Karpas-422 (cell line): ENCODE results near the gene RNF112. TPM values are rescaled to one million over a fixed set of nuclear protein-coding genes. Genes with fewer than 3 reads are reported as not detected.

ENCODE experiments used
- DNase-seq: peaks from one replicate; pipeline ENCODE4 v3.0.0-alpha.2; 2015
- H2AFZ ChIP-seq: fragments of 200-600 bp; sonication (generic); 2 replicates; pipeline ENCODE4 v1.6.1; 2014; ENCODE audit warnings: antibody characterized with exemption, low read length, mixed read lengths
- H3K27ac ChIP-seq: fragments of 200-600 bp; sonication (generic); 2 replicates; pipeline ENCODE4 v1.5.1; 2014; ENCODE audit warnings: mild to moderate bottlenecking, low read length, moderate library complexity
- H3K27me3 ChIP-seq: fragments of 200-600 bp; sonication (generic); 2 replicates; pipeline ENCODE4 v1.6.1; 2014; ENCODE audit warnings: low read length, mixed read lengths
- H3K36me3 ChIP-seq: fragments of 200-600 bp; sonication (generic); 2 replicates; pipeline ENCODE4 v1.6.1; 2014; ENCODE audit warnings: low read length, mixed read lengths; ENCODE audit not compliant: insufficient read depth
- H3K4me1 ChIP-seq: fragments of 200-600 bp; sonication (generic); 2 replicates; pipeline ENCODE4 v1.6.1; 2014; ENCODE audit warnings: mild to moderate bottlenecking, low read length, mixed read lengths
- H3K4me2 ChIP-seq: fragments of 200-600 bp; sonication (generic); 2 replicates; pipeline ENCODE4 v1.6.1; 2014; ENCODE audit warnings: low read length, low read depth, mild to moderate bottlenecking; ENCODE audit not compliant: poor library complexity, severe bottlenecking
- H3K4me3 ChIP-seq: fragments of 200-600 bp; sonication (generic); 2 replicates; pipeline ENCODE4 v1.5.1; 2014; ENCODE audit warnings: mild to moderate bottlenecking, antibody characterized with exemption, low read length, mixed read lengths
- H3K79me2 ChIP-seq: fragments of 200-600 bp; sonication (generic); 2 replicates; pipeline ENCODE4 v1.6.1; 2014; ENCODE audit warnings: mild to moderate bottlenecking, low read length, mixed read lengths
- H3K9ac ChIP-seq: fragments of 200-600 bp; sonication (generic); 2 replicates; pipeline ENCODE4 v1.6.0; 2014; ENCODE audit warnings: low read length
- H3K9me2 ChIP-seq: fragments of 200-600 bp; sonication (generic), shearing (Covaris generic); replicated peaks from 2 replicates; pipeline ENCODE4 v1.6.0; 2014; ENCODE audit warnings: mild to moderate bottlenecking, low read length, moderate library complexity; ENCODE audit not compliant: insufficient read depth
- H3K9me3 ChIP-seq: fragments of 300-700, 200-600 bp; sonication (generic); 2 replicates; pipeline ENCODE4 v1.6.1; 2014; ENCODE audit warnings: low read length, mixed read lengths
- H4K20me1 ChIP-seq: fragments of 200-600 bp; sonication (generic); 2 replicates; pipeline ENCODE4 v1.6.1; 2014; ENCODE audit warnings: mild to moderate bottlenecking, antibody characterized with exemption, low read length, low read depth; ENCODE audit not compliant: insufficient read depth
- total RNA-seq: library from RNA; depleted of rRNA; stranded (reverse); fragments of >200 nt; shearing (Covaris generic); gene quantifications from 2 replicates; pipeline ENCODE4 v1.2.3, GENCODE V29; 2014; ENCODE audit warnings: low replicate concordance; rRNA removed

RNF112 gene, protein sequence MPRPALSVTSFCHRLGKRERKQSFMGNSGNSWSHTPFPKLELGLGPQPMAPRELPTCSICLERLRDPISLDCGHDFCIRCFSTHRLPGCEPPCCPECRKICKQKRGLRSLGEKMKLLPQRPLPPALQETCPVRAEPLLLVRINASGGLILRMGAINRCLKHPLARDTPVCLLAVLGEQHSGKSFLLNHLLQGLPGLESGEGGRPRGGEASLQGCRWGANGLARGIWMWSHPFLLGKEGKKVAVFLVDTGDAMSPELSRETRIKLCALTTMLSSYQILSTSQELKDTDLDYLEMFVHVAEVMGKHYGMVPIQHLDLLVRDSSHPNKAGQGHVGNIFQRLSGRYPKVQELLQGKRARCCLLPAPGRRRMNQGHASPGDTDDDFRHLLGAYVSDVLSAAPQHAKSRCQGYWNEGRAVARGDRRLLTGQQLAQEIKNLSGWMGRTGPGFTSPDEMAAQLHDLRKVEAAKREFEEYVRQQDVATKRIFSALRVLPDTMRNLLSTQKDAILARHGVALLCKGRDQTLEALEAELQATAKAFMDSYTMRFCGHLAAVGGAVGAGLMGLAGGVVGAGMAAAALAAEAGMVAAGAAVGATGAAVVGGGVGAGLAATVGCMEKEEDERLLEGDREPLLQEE
- total RNA-seq = 0.07 TPM in 1 of 2 replicates, not detected in the other

DNA sequence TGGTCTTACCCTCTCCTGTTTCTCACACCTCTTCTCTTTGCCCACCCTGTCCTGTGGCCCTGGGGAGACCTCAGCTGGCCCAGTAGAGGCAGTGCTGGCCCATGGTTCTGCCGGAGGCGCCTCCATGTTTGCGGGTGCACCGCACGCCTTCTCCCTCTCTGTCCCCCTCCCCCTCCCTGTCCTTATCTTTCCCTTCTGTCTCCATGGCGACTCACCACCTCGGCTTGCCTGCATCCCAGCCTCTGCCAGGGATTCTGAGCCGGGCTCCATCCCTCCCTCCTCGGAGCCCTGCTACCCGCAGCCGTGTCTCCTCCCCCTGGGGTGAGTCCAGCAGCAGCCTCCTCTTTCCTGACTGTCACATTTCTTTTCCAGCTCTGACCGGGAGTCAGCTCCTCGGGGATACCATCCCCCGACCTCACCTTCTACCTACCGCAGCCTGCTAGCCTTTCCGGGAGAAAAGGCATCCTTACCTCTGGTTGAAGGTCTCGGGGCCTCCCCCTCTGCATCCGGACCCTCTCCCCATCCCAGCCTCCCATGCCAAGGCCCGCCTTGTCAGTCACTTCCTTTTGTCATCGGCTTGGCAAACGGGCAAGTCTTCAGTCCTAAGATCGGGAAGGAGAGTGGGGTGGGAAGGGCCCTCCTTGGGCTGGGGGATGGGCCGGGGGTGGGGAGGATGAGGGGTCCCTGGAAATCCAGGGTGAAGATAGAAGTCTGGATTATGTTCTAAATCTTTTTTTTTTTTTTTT is at the start of gene RNF112:
Gene RNF112 (plus strand): TSS at position 358 of the 746 bp plus-strand sequence. CDS start 177 bp downstream, at position 535.
- no peak within 1 kb of the TSS for H3K4me2 ChIP-seq
- H3K36me3 ChIP-seq = no peaks in the 10 kb centered on the region

DNA sequence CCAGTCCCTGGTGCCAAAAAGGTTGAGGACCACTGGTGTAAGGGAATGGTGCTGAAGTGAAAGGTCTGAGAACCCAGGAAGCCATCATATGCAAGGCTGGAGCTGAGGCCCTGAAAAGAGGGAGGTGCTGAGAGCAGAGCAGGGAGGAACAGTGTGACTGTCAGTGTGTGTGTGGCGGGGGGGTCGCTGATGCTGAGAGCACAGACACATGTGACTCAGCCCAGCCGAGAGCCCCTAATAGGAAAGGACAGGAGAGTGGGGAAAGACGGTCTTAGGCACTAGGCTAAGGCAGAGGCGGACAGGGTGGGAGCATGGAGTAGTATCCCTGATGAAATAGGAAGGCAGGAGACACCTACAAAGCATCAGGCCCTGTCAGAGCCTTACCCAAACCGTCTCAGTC is 49.7 kb upstream of the RNF112 start:
- Histone ChIP-seq H3K4me3 (no peak overlapping the region), H3K4me2 (no peak overlapping the region), H3K9ac (no peak overlapping the region), H3K79me2 (no peaks in the 10 kb centered on the region), H3K36me3 (no peaks in the 10 kb centered on the region), H2AFZ (no peak overlapping the region), H4K20me1 (no peaks in the 10 kb centered on the region), H3K27me3 (no peaks in the 10 kb centered on the region), H3K9me3 (no peaks in the 10 kb centered on the region), H3K27ac (no peak overlapping the region), H3K4me1 (peaks cover 23% of the 10 kb centered on the region), H3K9me2 (no peaks in the 10 kb centered on the region)
- DNase-seq = no peak

More for the DNA sequence above, at the start of gene RNF112:
- H3K9ac ChIP-seq = no peak within 1 kb of the TSS
- H3K79me2 ChIP-seq = no peaks in the 10 kb centered on the region
- H3K27ac ChIP-seq = no peak within 1 kb of the TSS
- H3K9me2 ChIP-seq = no peaks in the 10 kb centered on the region
- H3K9me3 ChIP-seq = no peaks in the 10 kb centered on the region
- no peak within 1 kb of the TSS for H2AFZ ChIP-seq
- no peak within 1 kb of the TSS for H3K4me3 ChIP-seq
- no peaks in the 10 kb centered on the region for H3K27me3 ChIP-seq
- no peaks in the 10 kb centered on the region for H4K20me1 ChIP-seq
- DNase-seq = no peak
- no peaks in the 10 kb centered on the region for H3K4me1 ChIP-seq

DNA sequence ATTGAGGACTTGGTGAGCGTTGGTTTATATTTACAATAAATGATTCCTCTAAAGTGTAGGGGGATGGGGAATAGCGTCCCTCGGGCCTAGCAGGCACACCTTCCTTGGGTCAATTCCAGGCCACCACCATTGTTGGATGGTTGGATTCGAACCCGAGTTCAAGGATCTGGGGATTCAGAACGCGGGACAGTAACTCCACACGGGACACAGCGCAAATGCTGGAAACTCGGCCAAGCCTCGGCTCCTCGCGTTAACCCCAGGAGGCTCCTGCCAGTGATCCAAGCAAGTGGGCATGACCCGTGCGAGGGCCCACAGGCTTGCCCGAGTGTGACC is 49.1 kb upstream of the RNF112 start:
- Histone ChIP-seq H4K20me1 (no peaks in the 10 kb centered on the region), H3K9me3 (no peaks in the 10 kb centered on the region), H3K27ac (no peak overlapping the region), H3K9me2 (no peaks in the 10 kb centered on the region), H3K9ac (peak overlapping the region; percentile 75), H3K36me3 (no peaks in the 10 kb centered on the region), H3K79me2 (no peaks in the 10 kb centered on the region), H3K27me3 (no peaks in the 10 kb centered on the region), H2AFZ (peak overlapping the region; percentile 98), H3K4me2 (peak overlapping the region; percentile 88), H3K4me1 (peaks cover 21% of the 10 kb centered on the region), H3K4me3 (peak overlapping the region; percentile 82)
- DNase-seq = no peak

DNA sequence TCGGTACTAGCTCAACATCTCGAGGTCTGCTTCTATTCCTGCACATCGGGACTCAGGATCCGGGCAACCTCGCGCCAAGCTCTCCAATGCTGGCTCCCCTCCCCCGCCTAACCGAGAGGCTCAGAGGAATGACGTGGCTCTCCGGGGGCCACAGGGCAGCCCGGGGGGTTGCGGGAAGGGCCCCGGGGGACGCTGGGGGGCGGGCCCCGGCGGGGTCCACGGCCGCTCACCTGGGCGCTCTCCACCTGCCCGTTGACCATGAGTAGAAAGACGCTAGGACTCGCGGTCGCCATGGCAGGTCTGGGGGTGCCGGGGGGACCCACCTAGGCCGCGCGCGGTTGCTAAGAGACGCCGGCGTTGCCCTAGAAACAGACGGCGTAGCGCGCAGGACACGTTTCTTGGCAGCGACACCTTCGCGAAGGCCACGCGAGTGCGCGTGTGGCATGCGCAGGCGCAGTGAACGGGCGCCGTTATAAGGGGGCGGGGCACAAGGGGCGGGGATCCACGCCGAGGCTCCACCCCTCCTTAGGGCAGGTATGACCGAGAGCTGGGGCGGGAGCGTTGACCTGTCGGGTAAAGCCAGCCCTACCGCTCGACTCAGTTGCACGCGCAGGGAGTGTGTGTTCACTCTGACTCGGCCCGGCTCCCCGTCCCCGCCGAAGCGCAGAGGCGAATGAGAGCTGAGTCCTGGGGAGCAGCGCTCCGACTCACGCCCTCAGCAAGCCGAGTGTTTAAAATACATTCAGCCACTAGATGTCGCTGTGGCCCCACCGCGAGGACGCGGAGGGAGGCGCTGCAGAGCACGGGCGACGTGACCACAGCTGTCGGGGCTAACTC is 48.5 kb upstream of the RNF112 start, which contains the start of gene B9D1:
Gene B9D1 (minus strand): TSS at position 447 of the 837 bp plus-strand sequence. CDS start 154 bp downstream, at position 293.
- Histone ChIP-seq H3K9me3 (no peaks in the 10 kb centered on the region), H3K4me2 (peak within 1 kb of the TSS; percentile 88), H3K36me3 (no peaks in the 10 kb centered on the region), H3K9ac (peak within 1 kb of the TSS; percentile 75), H3K4me1 (peaks cover 18% of the 10 kb centered on the region), H3K27me3 (no peaks in the 10 kb centered on the region), H3K27ac (no peak within 1 kb of the TSS), H3K4me3 (peak within 1 kb of the TSS; percentile 82), H3K79me2 (no peaks in the 10 kb centered on the region), H4K20me1 (no peaks in the 10 kb centered on the region), H3K9me2 (no peaks in the 10 kb centered on the region), H2AFZ (peak within 1 kb of the TSS; percentile 98)
- DNase-seq = peak; percentile 96

DNA sequence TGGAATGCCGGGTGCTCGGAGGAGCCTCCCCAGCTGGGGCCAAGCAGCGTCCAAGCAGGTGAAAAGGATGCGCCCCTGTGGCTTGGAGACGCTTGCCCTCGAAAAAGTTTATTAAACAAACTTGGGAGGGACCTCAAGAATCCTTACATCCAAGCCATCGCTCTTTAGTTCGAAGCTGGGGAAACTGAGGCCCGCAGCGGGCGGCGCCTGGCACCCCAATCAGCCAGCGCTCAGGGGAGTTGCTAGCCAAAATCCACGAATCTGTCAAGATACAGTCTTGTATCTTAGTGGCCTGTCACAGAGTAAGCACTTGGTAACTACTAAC is 48.0 kb upstream of the RNF112 start:
- DNase-seq = no peak
- no peaks in the 10 kb centered on the region for H3K9me2 ChIP-seq
- no peaks in the 10 kb centered on the region for H3K36me3 ChIP-seq
- no peaks in the 10 kb centered on the region for H4K20me1 ChIP-seq
- H3K4me1 ChIP-seq = peaks cover 18% of the 10 kb centered on the region
- no peaks in the 10 kb centered on the region for H3K9me3 ChIP-seq
- no peaks in the 10 kb centered on the region for H3K79me2 ChIP-seq
- peak overlapping the region; percentile 75; the same call in 1 of the 2 replicates for H3K9ac ChIP-seq
- H3K27me3 ChIP-seq = no peaks in the 10 kb centered on the region
- peak overlapping the region; percentile 88 for H3K4me2 ChIP-seq
- 0 out of 2 replicates have a peak overlapping the region, but pooled peaks have one; percentile 92 for H2AFZ ChIP-seq
- no peak overlapping the region for H3K27ac ChIP-seq
- peak overlapping the region; percentile 82 for H3K4me3 ChIP-seq

DNA sequence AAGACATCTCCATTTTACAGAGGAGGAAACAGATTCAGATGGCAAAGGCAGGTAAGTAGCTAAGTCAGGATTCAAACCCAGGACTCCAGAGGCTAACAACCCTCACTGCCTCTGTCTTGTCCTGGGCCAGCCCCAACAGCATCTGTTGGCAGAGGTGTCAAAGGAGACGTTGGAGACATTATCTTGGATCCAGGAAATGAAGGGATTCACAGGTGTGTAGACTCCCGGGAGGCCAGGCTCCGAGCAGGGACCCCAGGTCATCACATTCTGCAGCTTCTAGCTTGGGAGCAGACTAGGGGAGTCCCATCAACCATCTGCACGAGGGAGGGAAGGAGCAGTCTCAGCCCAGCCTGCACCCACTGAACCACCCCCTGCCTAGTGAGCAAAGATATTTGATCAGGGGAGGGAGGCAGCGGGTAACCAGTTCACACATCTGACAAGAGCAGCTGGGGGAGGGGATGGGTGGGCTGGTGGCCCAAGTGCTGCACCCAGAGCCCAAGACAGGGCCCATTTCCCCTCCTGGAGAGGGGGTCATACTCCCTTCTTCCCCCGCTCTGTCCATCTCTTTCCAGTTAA is 47.5 kb upstream of the RNF112 start:
- H3K4me3 ChIP-seq = peak overlapping the region; percentile 82; the same call in 1 of the 2 replicates
- H3K27ac ChIP-seq = no peak overlapping the region
- no peaks in the 10 kb centered on the region for H3K79me2 ChIP-seq
- H3K9me2 ChIP-seq = no peaks in the 10 kb centered on the region
- peak overlapping the region; percentile 88 for H3K4me2 ChIP-seq
- H3K9ac ChIP-seq = 0 out of 2 replicates have a peak overlapping the region, but pooled peaks have one; percentile 75
- no peaks in the 10 kb centered on the region for H3K27me3 ChIP-seq
- no peak overlapping the region for H2AFZ ChIP-seq
- H3K4me1 ChIP-seq = peaks cover 18% of the 10 kb centered on the region
- no peaks in the 10 kb centered on the region for H3K9me3 ChIP-seq
- no peak for DNase-seq
- H4K20me1 ChIP-seq = no peaks in the 10 kb centered on the region
- no peaks in the 10 kb centered on the region for H3K36me3 ChIP-seq

DNA sequence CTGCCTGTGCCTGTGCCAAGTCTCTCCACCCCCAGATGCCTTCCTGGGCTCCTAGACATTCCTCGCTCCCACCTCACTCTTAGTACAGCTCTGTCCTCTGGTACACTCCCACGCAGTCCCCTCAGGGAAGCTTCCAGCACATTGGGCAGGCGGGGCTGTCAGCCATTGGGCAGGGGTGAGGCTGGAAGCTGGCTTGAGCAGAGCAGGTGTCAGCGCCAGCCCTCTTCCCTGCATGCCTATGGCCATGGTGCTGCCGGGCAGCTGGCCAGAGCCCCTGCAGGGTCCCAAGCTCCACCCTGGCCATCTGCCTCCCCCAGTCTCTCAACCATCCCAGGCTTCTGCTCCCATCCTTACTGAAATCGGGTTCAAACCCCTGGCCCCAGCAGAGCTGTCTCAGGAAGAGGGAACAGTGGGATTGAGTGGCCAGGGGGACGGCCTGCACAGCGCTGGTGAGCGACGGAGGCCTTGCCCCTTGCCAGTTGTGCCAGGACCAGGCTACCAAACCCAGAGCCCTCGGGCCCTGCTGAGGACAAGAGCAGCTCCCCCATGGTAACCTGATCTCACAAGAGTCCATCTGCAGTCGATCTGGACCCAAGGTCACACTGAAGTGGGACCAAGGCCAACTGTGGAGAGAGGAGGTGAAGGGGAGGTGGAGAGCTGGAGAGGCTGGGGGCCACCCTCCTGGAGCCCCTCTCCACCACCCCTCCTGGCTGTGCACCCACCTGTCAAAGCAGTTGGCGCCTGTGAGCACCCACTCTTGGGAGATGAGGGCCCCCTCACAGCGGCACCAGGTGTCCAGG is 46.1 kb upstream of the RNF112 start:
- H3K9me3 ChIP-seq = no peaks in the 10 kb centered on the region
- no peak overlapping the region for H3K9ac ChIP-seq
- no peak overlapping the region for H3K27ac ChIP-seq
- H3K4me2 ChIP-seq = no peak overlapping the region
- H3K79me2 ChIP-seq = no peaks in the 10 kb centered on the region
- no peaks in the 10 kb centered on the region for H4K20me1 ChIP-seq
- H3K4me3 ChIP-seq = no peak overlapping the region
- H3K27me3 ChIP-seq = no peaks in the 10 kb centered on the region
- no peaks in the 10 kb centered on the region for H3K36me3 ChIP-seq
- no peak for DNase-seq
- peaks cover 18% of the 10 kb centered on the region for H3K4me1 ChIP-seq
- no peak overlapping the region for H2AFZ ChIP-seq
- no peaks in the 10 kb centered on the region for H3K9me2 ChIP-seq
